Measurements from ENCODE around the gene SCN8A.

DNA sequence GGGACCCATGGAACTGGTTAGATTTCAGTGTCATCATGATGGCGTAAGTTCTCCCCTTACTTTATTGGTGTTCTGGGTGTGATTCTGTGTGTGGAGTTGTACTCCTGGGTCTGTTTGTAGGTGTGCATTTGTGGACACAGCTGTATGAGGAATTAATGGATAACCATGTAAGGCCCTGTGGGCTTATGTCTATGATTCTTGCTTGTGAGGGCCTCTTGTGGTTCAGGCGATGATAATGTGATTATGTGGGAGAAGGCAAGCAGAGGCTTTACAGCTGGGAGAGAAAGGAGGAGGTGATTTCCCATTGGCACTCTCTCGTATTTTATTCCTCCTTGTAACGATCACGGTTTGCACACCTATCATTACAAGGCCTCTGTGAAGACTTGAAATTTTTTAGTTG, 96.1 kb downstream of the SCN8A start:
- TF ChIP-seq, protein P1, sequence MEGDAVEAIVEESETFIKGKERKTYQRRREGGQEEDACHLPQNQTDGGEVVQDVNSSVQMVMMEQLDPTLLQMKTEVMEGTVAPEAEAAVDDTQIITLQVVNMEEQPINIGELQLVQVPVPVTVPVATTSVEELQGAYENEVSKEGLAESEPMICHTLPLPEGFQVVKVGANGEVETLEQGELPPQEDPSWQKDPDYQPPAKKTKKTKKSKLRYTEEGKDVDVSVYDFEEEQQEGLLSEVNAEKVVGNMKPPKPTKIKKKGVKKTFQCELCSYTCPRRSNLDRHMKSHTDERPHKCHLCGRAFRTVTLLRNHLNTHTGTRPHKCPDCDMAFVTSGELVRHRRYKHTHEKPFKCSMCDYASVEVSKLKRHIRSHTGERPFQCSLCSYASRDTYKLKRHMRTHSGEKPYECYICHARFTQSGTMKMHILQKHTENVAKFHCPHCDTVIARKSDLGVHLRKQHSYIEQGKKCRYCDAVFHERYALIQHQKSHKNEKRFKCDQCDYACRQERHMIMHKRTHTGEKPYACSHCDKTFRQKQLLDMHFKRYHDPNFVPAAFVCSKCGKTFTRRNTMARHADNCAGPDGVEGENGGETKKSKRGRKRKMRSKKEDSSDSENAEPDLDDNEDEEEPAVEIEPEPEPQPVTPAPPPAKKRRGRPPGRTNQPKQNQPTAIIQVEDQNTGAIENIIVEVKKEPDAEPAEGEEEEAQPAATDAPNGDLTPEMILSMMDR (IDR thresholded peaks at IDR 0.05; ENCODE audit: extremely low read depth in 1 of 2, insufficient read depth in 1 of 2, low read depth in 1 of 2, low read length in 2 of 2), result no peak
- no peak for TF ChIP-seq EZH2 (IDR thresholded peaks at IDR 0.05; ENCODE audit: borderline replicate concordance, low read depth, low read length, severe bottlenecking)
- TF ChIP-seq POLR2A (IDR thresholded peaks at IDR 0.05; ENCODE audit: low read depth, low read length), result no peak
- TF ChIP-seq MYC (IDR thresholded peaks at IDR 0.05; ENCODE audit: low read depth, low read length), result no peak
- TF ChIP-seq, protein P2, sequence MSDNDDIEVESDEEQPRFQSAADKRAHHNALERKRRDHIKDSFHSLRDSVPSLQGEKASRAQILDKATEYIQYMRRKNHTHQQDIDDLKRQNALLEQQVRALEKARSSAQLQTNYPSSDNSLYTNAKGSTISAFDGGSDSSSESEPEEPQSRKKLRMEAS (IDR thresholded peaks at IDR 0.05; ENCODE audit: insufficient read depth, insufficient read length), result no peak

Measured in endothelial cell of umbilical vein (primary cell).